GM19023 (cell line): ENCODE data around the gene TNIK.

Source experiments
- ATAC-seq: cut with Tn5 transposase; IDR thresholded peaks from one replicate; pipeline ENCODE4 v1.9.1; 2021; ENCODE audit warnings: mild to moderate bottlenecking, moderate library complexity; ENCODE audit not compliant: unreplicated experiment

Gene TNIK

GRCh38 chr3:171420667-171421066, 39.5 kb downstream of the TNIK start:
- no peak for ATAC-seq

DNA sequence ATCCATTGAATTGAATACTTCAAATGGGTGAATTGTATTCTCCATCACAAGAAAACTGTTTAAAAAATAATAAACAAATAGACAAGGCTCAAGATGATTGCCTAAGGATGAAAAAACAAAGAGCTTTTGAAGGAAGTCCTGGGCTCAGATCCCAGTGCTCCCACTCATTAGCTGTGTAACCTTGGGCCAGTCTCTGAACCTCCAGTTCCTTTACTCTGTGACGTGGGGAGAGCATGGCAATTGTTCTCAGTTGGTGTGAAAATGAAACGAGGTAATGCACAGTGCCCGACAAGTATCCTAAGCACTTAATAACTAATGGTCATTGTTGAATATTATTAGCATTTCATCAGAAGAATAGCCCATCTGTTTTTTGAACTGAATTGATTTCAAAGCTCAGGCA, 40.7 kb downstream of the TNIK start:
- ATAC-seq, result no peak

DNA sequence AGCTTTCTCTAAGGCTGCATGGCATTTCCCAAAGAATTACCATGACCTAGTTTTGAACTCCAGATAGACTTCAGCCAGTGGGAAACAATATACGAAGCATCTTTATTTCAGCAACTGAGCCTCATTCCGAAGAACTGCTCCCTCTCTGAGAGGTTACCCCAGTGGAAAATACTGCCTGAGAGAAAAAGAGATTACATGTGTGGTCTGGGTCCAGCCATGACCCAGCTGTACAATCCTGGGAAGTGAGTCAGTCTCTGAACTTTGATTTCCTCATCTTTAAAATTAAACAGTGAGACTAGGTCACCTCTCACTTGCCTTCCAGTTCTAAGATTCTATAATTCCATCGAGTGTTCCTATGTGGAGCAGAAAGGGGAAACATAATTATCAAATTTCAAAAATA, 42.4 kb downstream of the TNIK start:
- no peak for ATAC-seq

GRCh38 chr3:171417137-171417536, 43.1 kb downstream of the TNIK start:
- ATAC-seq, result no peak

DNA sequence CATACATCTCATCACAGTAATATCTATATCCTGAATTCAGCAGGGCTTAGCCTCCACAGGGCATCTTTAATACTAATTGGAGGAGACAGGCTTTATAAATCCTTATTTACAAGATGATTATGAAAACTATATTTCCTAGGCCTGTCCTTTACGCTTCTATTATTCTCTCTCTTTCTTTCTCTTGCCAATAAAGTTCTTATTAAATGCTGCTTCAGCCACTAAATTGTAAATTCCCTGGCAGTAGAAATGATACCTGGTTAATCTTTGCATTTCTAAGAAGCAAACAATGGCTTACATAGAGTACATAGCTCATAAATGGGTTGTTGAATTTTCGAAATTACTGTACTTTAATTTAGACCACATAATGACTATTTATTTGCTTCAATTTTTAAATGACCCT, 43.5 kb downstream of the TNIK start:
- ATAC-seq, result no peak

- ATAC-seq, result no peak
Observed at GRCh38 chr3:171416061-171416460, 44.1 kb downstream of the TNIK start.

DNA sequence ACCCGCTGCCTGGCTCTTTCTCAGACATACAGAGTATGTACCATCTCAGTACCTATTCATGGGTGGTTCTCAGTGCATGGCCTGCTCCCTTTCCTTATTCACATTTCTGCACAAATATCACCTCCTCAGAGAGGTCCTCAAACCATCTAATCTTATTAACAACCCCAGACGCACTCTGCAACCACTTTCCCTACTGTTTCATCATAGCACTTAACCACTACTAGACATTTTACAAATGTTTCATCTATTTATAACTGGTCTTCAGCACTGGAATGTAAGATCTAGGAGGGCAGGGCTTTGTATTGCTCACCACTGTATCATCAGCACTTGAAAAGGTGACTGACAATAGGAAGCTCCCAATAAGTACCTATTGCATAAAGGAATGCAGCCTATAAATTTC, 45.1 kb downstream of the TNIK start:
- no peak for ATAC-seq

GRCh38 chr3:171412473-171412872, 47.7 kb downstream of the TNIK start:
- no peak for ATAC-seq

DNA sequence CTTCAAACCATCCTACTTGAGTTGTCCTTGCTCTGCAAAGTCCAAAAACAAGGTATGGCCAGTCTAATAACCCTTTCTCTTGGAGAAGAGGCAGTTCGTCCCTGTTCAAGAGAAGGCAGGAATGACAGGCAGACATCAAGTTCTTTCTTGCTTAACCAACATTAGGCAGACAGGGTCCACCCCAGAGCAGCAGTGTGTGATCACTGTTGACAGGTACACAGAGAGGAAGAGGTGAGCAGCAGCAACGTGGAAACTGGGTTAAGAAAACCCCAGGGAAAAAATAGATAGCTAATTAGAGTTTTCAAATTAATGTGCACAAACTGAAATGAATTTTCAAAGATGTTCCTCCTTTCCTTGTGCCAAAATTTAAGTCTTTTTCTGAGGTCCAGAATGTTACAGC, 48.2 kb downstream of the TNIK start:
- ATAC-seq, result no peak

GRCh38 chr3:171410186-171410585, 50.0 kb downstream of the TNIK start:
- ATAC-seq, result no peak

DNA sequence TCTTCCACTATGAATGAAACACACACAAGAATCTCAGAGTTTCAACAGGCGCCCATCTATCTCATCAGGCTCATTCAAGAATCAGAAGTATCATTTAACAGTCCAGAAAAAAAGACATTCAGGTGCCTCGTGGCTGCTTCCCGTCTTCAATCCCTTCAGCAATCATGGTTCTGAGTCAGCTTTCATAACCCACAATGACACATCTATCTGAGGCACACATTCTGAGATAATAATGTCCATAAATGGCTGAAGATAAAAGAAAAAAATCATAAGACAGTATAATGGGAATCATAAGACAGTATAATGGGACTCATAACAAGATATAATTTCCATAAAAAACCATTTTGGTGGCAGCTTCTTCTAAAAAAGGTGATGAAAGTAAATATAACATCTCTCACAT, 52.4 kb downstream of the TNIK start:
- no peak for ATAC-seq

- ATAC-seq, result no peak
Observed at GRCh38 chr3:171404376-171404967, 55.7 kb downstream of the TNIK start.

- ATAC-seq, result no peak
Observed at GRCh38 chr3:171402281-171402680, 57.9 kb downstream of the TNIK start.

DNA sequence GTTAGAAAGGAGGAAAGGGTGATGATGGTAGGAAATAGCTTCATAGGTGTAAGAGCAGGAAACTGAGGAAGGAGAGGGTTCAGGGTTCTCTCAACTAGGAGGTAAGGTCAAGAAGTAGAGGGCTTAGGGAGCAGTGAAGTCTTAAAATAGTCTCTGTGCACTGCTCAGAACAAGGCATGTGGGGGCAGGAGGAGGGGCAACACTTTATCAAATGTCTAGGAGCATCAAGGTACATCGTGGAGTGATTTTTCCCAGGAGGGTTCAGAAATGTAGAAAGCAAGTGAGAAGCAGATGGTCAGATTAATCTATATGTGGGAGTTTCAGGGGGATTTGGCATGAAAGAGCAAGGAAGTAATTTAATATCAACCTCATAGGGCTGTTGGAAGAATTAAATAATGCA, 58.8 kb downstream of the TNIK start:
- ATAC-seq, result no peak

DNA sequence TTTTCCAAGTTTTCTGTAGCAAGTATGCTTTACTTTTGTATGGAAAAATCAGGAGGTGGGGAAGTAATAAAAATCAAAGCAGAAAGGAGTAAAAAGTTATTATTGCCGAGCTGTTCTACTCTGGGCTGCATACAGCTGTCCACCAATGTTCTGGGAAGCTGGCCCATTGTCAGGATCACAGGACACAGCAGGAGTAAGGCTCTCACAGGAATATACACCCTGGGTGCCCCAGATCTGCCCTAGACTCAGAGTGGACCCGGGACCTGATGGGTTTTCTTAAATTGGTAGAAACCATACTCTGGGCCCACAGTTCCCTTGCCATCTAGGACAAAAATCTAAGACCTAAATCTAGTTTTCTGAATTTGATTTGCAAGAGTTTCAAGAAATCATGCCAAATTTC, 60.4 kb downstream of the TNIK start:
- ATAC-seq, result no peak

GRCh38 chr3:171398343-171398742, 61.9 kb downstream of the TNIK start:
- no peak for ATAC-seq

DNA sequence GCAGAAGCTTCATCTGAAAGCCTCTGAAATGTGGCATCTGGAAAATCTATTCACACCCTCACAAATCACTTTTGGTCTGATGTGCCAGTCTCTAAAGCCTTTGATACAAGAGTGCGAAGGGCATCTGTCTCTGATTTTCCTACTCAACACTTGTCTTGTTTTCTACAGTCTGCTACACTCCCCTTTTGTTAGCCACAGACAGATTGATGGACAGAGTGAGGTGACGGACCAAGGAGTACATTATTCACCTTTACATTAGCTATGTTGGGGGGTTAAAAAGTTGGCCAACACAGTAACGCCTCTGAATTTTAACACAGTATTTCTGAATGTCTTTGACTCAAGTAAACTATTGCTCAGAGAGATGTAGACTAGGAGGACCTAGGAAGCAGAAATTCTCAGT, 63.1 kb downstream of the TNIK start:
- no peak for ATAC-seq

DNA sequence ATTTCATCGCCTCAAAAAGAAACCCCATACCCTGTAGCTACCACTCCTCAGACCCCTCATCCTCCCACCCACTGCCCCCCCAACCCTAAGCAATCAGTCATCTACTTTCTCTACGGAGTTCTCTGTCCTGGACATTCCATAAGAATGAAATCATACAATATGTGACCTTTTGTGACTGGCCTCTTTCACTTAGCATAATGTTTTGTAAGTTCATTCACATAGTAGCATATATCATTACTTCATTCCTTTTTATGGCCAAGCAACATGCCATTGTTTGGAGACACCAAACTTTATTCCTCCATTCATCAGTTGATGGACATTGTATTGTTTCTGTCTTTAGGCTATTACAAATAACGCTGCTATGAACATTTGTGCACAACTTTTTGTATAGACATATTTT, 64.2 kb downstream of the TNIK start:
- no peak for ATAC-seq

DNA sequence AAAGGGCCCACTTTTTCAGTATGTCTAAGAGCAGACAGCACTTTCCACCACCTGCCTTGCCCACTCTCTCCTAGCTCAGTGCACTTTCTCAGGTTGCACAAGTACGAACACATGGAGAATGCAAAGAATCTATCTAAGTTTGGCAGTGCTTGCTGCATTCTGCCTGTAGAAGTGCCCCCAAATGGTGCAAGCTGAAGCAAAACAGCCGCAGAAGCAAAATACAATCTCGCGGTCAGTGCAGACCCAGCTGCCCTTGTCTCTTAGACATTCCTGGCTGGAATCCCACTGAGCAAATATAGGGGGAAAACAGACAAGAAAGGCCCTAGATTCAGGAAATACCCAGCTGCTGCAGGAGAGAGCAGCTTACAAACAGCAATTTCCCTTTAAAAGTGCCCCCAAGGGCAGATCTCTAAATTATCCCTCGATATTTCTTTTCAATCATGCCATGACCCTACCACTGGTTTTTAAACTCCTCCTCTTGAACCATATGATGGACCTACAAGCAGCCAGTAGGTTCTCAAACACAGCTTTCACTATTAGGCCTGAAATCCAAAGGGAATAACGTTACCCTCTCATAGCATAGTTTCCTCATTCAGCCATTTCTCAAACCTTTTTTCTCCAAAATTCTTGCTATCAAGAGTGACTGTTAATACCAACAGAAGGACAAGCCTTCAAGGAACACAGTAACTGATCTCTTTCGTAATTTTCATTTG, 67.0 kb downstream of the TNIK start:
- ATAC-seq, result no peak

DNA sequence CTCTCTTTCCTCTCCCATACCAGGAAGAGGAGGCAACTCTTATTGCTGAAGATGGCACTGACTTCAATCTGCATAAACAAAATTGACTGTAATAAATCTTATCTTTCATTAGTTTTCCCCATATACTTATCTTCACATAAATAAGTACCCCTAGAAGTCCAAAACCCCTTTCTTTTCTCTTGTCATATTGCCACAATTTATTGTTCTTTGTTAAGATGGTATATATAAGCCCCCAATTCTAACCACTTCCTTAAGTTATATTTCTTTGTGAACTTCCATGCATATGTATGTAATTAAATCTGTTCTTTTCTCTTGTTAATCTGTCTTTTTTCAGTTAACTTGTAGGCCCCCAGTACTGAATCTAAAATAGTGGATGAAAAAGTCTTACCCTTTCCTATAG, 68.8 kb downstream of the TNIK start:
- ATAC-seq, result no peak

GRCh38 chr3:171390051-171390941, 69.9 kb downstream of the TNIK start:
- ATAC-seq, result no peak

- no peak for ATAC-seq
Observed at GRCh38 chr3:171389491-171389890, 70.7 kb downstream of the TNIK start.
